ENCODE data around the gene DMD.

DMD gene

GRCh38 chrX:31136144-31136611 is 2075.2 kb downstream of the DMD start:
- DNase-seq: no peak

GRCh38 chrX:31132821-31133241 is 2078.5 kb downstream of the DMD start:
- DNase-seq: no peak

- no peak for DNase-seq
These were observed 2080.7 kb downstream of the DMD start for GRCh38 chrX:31130457-31131220.

GRCh38 chrX:31128855-31129254 is 2082.5 kb downstream of the DMD start:
- DNase-seq: no peak

GRCh38 chrX:31127716-31128115 is 2083.6 kb downstream of the DMD start:
- DNase-seq: no peak

GRCh38 chrX:31126205-31126604 is 2085.1 kb downstream of the DMD start:
- DNase-seq: no peak

GRCh38 chrX:31124536-31124935 is 2086.8 kb downstream of the DMD start:
- no peak for DNase-seq

GRCh38 chrX:31123335-31123734 is 2088.0 kb downstream of the DMD start:
- DNase-seq: no peak

- DNase-seq: no peak
These were observed 2094.1 kb downstream of the DMD start for GRCh38 chrX:31117266-31117665.

- DNase-seq: no peak
These were observed 2096.0 kb downstream of the DMD start for GRCh38 chrX:31115398-31115797.

- DNase-seq: no peak
These were observed 2096.5 kb downstream of the DMD start for GRCh38 chrX:31114858-31115257.

- DNase-seq: no peak
These were observed 2098.9 kb downstream of the DMD start for GRCh38 chrX:31112226-31112999.

- no peak for DNase-seq
These were observed 2100.7 kb downstream of the DMD start for GRCh38 chrX:31110657-31111056.

- DNase-seq: no peak
These were observed 2111.7 kb downstream of the DMD start for GRCh38 chrX:31099536-31100090.

- no peak for DNase-seq
These were observed 2113.3 kb downstream of the DMD start for GRCh38 chrX:31098079-31098478.

GRCh38 chrX:31093639-31093975 is 2117.7 kb downstream of the DMD start:
- DNase-seq: no peak

GRCh38 chrX:31092970-31093638 is 2118.2 kb downstream of the DMD start:
- no peak for DNase-seq

- no peak for DNase-seq
These were observed 2118.9 kb downstream of the DMD start for GRCh38 chrX:31092476-31092875.

- DNase-seq: no peak
These were observed 2119.5 kb downstream of the DMD start for GRCh38 chrX:31091819-31092218.

- DNase-seq: no peak
These were observed 2136.8 kb downstream of the DMD start for GRCh38 chrX:31074522-31074921.

GRCh38 chrX:31071725-31072124 is 2139.6 kb downstream of the DMD start, which contains the start of gene FTHL17:
Gene FTHL17, minus strand, starts transcription at chrX:31072041. Its CDS starts 88 bp downstream, at chrX:31071953.
- DNase-seq: no peak

GRCh38 chrX:31071262-31071661 is 2140.1 kb downstream of the DMD start:
- DNase-seq: no peak

GRCh38 chrX:31070057-31070468 is 2141.3 kb downstream of the DMD start:
- no peak for DNase-seq
